T-helper 1 cell (primary cell): Measurements from ENCODE around the gene OR2T27.
"Not testable (repeated sequence)": the region's sequence is repeated elsewhere in the genome, so short reads cannot be mapped to it uniquely, and the experiment has no call there.

Experiments used
- DNase-seq, 5 donors: peaks; one replicate each; pipeline ENCODE4 v3.0.0-alpha.2; 2012 to 2020

The OR2T27 gene

DNA sequence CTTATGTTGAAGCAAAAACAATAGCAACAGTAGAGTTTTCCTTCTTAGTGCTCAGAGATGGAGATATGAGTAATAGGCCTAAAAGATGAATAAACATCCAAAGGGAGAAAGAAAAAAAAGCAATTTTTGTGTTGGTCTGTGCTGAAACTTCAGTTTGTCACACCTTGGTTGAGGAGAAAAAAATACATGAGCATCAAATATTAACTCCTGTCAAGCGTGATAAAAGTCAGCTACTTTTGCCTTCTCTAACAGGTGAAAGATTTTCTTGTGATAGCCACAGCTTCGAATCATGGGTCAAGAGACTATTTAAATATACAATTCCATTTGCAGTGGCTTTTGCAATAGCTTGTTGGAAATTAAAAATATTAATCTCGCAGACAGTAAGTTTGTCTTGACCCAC, 14.4 kb downstream of the OR2T27 start:
- not testable (repeated sequence) for DNase-seq

DNA sequence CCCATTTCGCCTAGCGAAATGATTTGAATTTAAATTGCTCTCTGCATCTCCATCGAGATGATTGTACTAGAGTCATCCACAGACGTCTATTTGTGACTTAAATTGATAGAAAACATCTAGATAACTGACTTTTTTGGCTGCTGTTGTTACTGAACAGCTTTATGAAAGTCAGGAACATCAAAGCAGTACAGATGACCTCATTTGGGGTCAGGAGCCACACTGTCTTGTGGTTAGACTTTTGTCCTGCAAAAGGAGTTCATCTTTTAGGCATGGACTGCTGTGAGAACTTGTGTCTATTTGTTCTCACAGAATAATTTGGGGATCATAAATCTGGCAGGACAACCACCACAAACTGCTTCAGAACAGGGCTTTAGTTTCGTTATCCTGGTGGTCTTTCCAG, 15.7 kb downstream of the OR2T27 start:
- DNase-seq: not testable (repeated sequence)

- not testable (repeated sequence) for DNase-seq
Observed at GRCh38 chr1:248636612-248637011, 18.7 kb downstream of the OR2T27 start.

- not testable (repeated sequence) for DNase-seq
Observed at GRCh38 chr1:248634991-248635390, 20.3 kb downstream of the OR2T27 start, which contains the start of gene OR2T11. TSS of gene OR2T11 (minus strand) at chr1:248635091. CDS start at chr1:248627128, 7,963 bp downstream.

DNA sequence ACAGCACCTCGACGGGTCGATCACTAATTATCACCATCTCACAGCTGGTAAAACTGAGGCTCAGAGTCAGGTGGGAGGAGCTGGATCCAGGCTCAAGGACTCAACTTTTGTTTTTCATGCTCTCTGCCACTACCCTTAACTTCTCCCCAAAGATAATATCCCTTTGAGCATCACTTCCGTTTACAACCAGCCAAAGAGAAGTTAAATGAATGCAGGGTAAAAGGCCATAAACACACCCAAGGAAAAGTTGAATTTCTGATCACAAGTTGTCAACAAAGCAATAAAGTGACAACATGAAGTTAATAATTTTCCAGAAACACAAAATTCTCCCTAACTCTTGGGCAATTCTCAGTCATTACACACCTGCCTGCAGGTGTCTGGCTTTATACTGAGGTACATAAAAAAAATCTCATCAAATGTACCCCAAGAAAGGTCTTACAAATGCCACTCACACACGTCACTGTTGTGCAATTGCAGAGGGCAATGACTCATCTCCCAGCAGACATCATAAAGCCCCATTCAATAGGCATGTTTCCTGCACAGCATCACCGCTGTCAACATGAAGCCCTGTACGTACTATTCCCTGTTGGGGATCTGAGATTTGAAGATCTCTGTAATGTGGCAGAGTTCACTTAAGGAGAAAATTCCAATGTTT, 23.8 kb downstream of the OR2T27 start:
- DNase-seq: no peak

DNA sequence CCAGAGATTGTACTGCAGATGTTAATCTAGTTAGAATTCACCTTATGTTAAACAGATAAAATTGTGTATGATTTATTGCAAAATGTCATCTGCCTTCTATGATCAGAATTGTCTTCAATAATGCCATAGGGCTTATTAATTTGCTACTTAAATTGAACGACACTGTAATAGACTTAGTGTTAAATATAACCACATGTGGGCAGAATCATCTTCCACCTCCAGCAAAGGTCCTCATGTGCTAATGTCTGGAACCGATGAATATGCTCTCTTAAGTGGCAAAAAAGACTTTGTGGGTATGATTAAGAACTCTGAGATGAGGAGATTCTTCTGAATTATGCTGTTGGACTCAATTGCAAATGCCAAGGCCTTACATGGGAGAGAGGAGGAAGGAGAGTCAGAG, 24.8 kb downstream of the OR2T27 start:
- no peak for DNase-seq

GRCh38 chr1:248627971-248628844, 27.1 kb downstream of the OR2T27 start:
- DNase-seq: no peak

DNA sequence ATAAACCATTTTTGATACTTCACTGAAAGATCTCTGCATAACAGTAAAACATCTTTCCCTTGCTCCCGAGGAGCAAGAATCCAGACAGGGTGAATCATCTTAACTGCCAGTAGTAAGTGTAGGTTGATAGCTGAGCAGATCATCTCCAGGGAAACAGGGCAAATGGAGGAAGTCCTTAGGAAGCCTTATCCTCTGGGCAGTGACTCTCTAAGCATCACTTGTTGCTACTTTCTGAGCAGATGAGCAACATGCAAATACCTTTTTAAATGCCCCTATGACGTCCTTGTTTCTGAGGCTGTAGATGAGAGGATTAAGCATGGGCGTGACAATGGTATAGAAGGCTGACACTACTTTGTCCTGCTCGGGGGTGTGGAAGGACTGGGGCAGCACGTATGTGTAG, 29.4 kb downstream of the OR2T27 start:
- DNase-seq: no peak

DNA sequence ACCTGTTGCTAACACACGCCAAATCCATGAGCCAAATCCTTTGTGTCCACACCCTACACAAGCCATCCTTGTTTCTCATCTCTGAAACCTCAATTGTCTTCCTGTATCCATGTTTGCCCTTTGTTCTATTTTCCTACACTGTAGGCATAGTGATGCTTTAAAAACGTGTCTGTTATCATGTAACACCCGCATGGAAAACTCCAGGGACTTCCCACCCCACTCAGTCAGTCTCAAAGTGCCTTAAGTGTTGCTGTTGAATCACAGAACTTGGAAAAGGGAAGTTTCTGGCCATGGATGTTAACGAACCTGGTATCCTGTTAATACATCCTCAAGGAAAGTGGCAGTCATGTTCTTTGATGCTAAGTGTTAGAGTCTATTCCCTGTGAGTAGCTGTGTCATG, 30.2 kb downstream of the OR2T27 start:
- DNase-seq: no peak

GRCh38 chr1:248622570-248623001, 32.7 kb downstream of the OR2T27 start:
- peak in 1 of 5 donors; percentile 27 for DNase-seq

GRCh38 chr1:248621770-248622169, 33.6 kb downstream of the OR2T27 start:
- DNase-seq: no peak

GRCh38 chr1:248618878-248619277, 36.5 kb downstream of the OR2T27 start:
- peak in 2 of 5 donors; percentile 23 to 28 for DNase-seq

GRCh38 chr1:248618119-248618518, 37.2 kb downstream of the OR2T27 start:
- DNase-seq: no peak

GRCh38 chr1:248613742-248614141, 41.6 kb downstream of the OR2T27 start:
- no peak for DNase-seq

- DNase-seq: peak in 1 of 5 donors; percentile 14
Observed at GRCh38 chr1:248611883-248612414, 43.4 kb downstream of the OR2T27 start.

GRCh38 chr1:248610301-248610700, 45.0 kb downstream of the OR2T27 start:
- no peak for DNase-seq
